RPMI7951 (cell line): ENCODE measurements around the gene DGKZ. TPM values are rescaled to one million over a fixed set of nuclear protein-coding genes. Genes with fewer than 3 reads are reported as not detected.

ENCODE experiments used
- DNase-seq: peaks from one replicate; pipeline ENCODE4 v3.0.0-alpha.2; 2012; ENCODE audit warnings: low read depth
- total RNA-seq: library from RNA; depleted of rRNA; stranded (reverse); fragments of >200 nt; shearing (Covaris generic); gene quantifications from 2 replicates; pipeline ENCODE4 v1.2.3, GENCODE V29; 2014

DGKZ gene
- total RNA-seq, 1 experiment from 2014 or later = 21.3 TPM

DNA sequence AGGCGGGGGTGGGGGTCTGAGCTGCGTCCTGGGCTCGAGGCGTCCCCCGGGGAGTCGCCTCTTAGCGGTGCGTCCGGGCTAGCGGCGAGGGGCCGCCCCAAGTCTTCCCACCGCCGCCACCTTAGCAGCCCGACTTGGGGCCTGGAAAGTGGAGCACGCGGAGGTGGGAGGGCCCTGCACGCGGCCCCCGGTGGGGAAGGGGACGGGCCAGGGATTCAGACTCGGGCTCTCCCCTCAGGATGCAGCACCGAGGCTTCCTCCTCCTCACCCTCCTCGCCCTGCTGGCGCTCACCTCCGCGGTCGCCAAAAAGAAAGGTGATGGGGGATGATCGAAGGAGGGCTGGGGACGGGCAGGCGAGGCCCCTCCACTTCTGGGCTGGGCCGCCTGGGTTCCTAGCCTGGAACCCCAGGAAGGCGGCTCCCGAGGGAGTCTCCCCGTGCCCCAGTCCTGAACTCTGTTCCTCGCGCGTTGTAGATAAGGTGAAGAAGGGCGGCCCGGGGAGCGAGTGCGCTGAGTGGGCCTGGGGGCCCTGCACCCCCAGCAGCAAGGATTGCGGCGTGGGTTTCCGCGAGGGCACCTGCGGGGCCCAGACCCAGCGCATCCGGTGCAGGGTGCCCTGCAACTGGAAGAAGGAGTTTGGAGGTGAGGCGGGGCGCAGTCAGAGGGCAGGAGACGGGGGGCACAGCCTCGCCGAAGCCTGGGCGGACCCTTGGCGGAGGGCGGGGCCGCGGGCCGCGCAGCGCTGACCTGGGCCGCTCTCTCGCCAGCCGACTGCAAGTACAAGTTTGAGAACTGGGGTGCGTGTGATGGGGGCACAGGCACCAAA lies 34.8 kb downstream of the DGKZ start:
- no peak for DNase-seq

- peak; percentile 36 for DNase-seq
Measured at GRCh38 chr11:46382646-46383403, 35.6 kb downstream of the DGKZ start.

- DNase-seq = no peak
Measured at GRCh38 chr11:46383404-46383758, 36.1 kb downstream of the DGKZ start.

GRCh38 chr11:46383974-46384701 lies 36.9 kb downstream of the DGKZ start:
- DNase-seq = no peak

DNA sequence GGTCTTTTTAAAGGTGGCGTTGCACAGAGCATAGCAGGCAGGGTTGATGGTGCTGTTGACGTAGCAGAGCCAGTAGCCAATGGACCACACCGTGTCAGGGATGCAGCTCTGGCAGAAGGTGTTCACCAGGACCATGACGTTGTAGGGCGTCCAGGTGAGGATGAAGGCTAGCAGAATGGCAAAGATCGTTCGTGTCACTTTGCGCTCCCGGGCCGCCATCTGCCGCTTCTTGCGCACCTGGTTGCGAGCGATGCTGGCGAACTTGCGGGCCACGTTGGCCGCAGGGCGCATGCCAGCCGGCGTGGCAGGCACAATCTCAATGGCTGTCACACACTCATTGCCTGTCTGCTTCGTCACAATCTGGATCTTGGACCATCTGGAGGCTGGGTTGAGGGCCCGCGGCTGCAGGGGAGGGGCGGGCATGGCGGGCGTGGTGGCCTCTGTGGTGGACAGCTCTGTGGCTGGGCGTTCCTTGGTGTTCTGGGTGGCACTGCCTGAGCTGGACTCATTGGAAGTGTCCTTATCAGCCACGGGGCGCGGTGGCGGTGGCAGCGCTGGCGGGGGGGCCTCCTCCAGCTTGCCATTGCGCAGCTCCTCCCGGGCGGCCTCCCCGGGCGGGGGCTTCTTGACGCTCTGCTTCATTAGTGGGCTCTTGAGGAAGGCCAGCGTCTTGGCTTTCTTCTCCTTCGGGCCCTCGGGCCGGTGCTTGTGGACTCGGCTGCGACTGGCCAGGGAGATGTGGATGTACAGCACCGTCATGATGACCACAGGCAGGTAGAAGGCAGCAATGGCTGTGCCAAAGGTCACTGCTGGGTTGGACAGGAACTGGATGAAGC lies 38.1 kb downstream of the DGKZ start:
- no peak for DNase-seq

- DNase-seq = no peak
Measured at GRCh38 chr11:46386005-46386578, 38.8 kb downstream of the DGKZ start.

- DNase-seq = peak; percentile 33
Measured at GRCh38 chr11:46386674-46387073, 39.4 kb downstream of the DGKZ start.

GRCh38 chr11:46387456-46387855 lies 40.2 kb downstream of the DGKZ start:
- DNase-seq = no peak

GRCh38 chr11:46387919-46388618 lies 40.8 kb downstream of the DGKZ start:
- DNase-seq = no peak

GRCh38 chr11:46388619-46389449 lies 41.6 kb downstream of the DGKZ start:
- no peak for DNase-seq

DNA sequence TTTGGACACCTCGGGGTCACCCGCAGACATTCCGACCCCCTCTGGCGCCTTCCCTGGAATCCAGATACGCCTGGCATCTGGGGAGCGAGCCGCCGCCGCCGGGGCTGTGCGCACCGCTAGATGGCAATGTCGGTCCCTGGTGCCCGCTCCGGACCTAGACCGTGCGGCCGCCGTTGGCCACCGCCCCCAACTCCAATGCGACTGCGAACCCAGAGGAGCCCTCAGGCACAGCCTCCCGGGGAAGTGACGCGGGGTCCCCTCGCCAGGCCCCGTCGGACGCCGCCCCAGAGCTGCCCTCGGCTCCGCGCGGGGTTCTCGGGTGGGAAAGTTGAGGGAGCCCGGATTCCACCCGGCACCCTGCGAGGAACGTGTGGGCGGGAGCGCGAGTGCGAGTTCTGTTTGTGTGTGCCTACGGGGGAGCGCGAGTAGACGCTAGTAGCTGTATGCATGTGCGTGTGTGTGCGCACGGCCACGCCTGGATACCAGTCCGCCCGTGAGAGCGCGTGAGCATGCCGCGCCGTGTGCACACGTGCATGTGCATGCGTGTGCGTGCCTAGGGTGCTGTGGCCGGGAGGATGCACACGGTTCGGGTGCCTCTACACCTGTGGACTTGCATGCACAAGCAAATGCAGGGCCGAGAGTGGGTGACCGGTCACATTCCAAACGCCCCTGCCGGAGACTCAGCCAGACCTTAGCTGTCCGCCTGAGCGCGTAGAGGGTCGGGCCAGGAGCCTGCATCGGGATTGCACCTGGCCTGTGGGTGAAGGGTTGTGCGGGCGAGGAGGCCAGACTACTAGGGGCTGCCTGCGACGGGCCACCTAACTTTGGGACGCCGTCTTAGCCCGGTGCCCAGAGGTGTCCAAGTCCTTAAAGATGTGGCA lies 42.4 kb downstream of the DGKZ start:
- DNase-seq = peak; percentile 46

DNA sequence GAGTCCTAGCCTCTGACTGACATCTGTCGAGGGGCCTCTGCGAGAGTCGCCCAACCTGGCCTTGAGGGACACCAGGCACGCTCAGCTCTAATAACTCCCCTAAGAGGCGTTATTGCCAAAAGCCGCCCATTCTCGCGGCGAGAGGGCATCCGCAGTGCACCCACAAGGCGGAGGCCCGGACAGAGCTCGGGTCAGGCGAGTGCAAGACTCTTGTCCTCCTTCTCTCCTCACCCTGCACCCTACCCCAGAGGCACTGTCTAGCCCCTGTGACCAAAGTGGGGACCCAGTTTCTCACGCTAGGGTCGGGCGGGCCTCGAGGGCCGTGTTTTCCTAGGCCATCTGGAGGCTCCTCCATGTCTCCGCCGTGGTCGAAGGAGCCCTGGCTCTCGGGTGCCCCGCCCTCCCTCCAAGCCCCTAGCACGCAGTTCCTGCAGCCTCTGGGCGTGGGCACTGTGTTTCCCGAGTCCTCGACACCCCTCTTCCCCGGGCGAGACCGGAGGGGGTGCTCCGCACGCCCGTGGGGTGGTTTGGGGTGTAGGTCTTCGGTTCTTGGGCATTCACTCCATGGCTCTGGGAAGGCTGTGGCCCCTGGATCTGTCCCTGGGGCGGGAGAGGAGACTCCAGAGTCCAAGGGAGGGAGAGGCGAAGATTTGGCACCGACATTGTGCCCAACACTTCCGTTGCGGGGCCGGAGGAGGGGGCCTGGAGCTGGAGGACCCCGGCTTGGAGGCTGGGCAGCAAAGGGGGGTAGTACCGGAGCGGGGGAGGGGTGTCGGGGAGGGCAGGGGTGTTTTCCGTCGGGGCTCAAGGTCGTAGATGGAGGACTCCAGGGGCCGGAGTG lies 43.3 kb downstream of the DGKZ start:
- no peak for DNase-seq

- no peak for DNase-seq
Measured at GRCh38 chr11:46391186-46391577, 43.9 kb downstream of the DGKZ start.

- DNase-seq = peak; percentile 28
Measured at GRCh38 chr11:46391578-46392420, 44.5 kb downstream of the DGKZ start, which contains the start of gene CHRM4. Gene CHRM4 (minus strand): TSS chr11:46391776. CDS start chr11:46386557, 5,219 bp downstream.

GRCh38 chr11:46392421-46393230 lies 45.4 kb downstream of the DGKZ start:
- DNase-seq = peak; percentile 72

- no peak for DNase-seq
Measured at GRCh38 chr11:46393231-46393616, 46.0 kb downstream of the DGKZ start.
